NCI-H524 (cell line): Measurements from ENCODE around the gene ARMC2.

Experiments used
- DNase-seq, 2 experiments: peaks; one replicate each; lab custom pipeline; 2025; lab: John Stamatoyannopoulos, UW

ARMC2 gene

GRCh38 chr6:109015176-109015575 lies 167.0 kb downstream of the ARMC2 start:
- DNase-seq: no peak

GRCh38 chr6:109019911-109020310 lies 171.7 kb downstream of the ARMC2 start:
- no peak for DNase-seq

GRCh38 chr6:109021870-109022269 lies 173.6 kb downstream of the ARMC2 start:
- no peak for DNase-seq

- no peak for DNase-seq
Observed at GRCh38 chr6:109023356-109023925, 175.2 kb downstream of the ARMC2 start.
